PC-9 (cell line): ENCODE data around the gene CALHM1. TPM values are rescaled to one million over a fixed set of nuclear protein-coding genes. Genes with fewer than 3 reads are reported as not detected.

Experiments
- BruUV-seq: library from RNA; stranded (reverse); fragments of 400-500 nt; replicated peaks from 2 replicates; lab custom pipeline; 2021; lab: Mats Ljungman, UMichigan
- CTCF ChIA-PET: fragments of 300-600 bp; sonication (Branson Sonifier 250); formaldehyde crosslinking; loops from one replicate; lab custom pipeline; 2022; ENCODE audit warnings: antibody characterized with exemption; lab: Charles Lee
- POLR2A ChIA-PET: fragments of 300-600 bp; sonication (Branson Sonifier 250); formaldehyde crosslinking; loops from one replicate; lab custom pipeline; 2022; ENCODE audit warnings: antibody characterized with exemption; ENCODE audit not compliant: unreplicated experiment; lab: Charles Lee
- DNase-seq, 2 experiments: peaks; one replicate each; pipeline versions ENCODE4 v3.0.0 to v3.0.0-alpha.2; 2015 to 2022; ENCODE audit warnings: mixed read lengths in 1 of 2
- H2AFZ ChIP-seq: fragments of 200-600 bp; sonication (generic); 2 replicates; pipeline ENCODE4 v1.8.1; 2017; ENCODE audit warnings: antibody characterized with exemption
- H3F3A ChIP-seq: fragments of 200-600 bp; sonication (generic); 2 replicates; pipeline ENCODE4 v1.8.1; 2017; ENCODE audit warnings: antibody characterized with exemption, mild to moderate bottlenecking, low read depth; ENCODE audit not compliant: insufficient read depth
- H3K27ac ChIP-seq: fragments of 200-600 bp; sonication (generic); 2 replicates; pipeline ENCODE4 v1.6.1; 2016; ENCODE audit warnings: mixed run types
- H3K27me3 ChIP-seq: fragments of 200-600 bp; sonication (generic); 2 replicates; pipeline ENCODE4 v1.6.1; 2016; ENCODE audit warnings: low read depth, mixed run types; ENCODE audit not compliant: insufficient read depth
- H3K36me3 ChIP-seq: fragments of 200-600 bp; sonication (generic); 2 replicates; pipeline ENCODE4 v1.6.1; 2016; ENCODE audit warnings: low read depth, mixed run types
- H3K4me1 ChIP-seq: fragments of 200-600 bp; sonication (generic); replicated peaks from 2 replicates; pipeline ENCODE4 v1.6.1; 2016; ENCODE audit warnings: mixed run types; ENCODE audit not compliant: insufficient read depth
- H3K4me2 ChIP-seq: fragments of 200-600 bp; sonication (generic); 2 replicates; pipeline ENCODE4 v1.6.1; 2017; ENCODE audit warnings: mixed run types
- H3K4me3 ChIP-seq: fragments of 200-600 bp; sonication (generic); 2 replicates; pipeline ENCODE4 v1.6.1; 2016; ENCODE audit warnings: mixed run types
- H3K79me2 ChIP-seq: fragments of 200-600 bp; sonication (generic); 2 replicates; pipeline ENCODE4 v1.6.1; 2017; ENCODE audit warnings: low read depth, mixed run types
- H3K9me2 ChIP-seq: fragments of 200-600 bp; sonication (generic); 2 replicates; pipeline ENCODE4 v1.8.1; 2017; ENCODE audit warnings: mild to moderate bottlenecking; ENCODE audit not compliant: insufficient read depth
- H3K9me3 ChIP-seq: fragments of 200-600 bp; sonication (generic); 2 replicates; pipeline ENCODE4 v1.8.1; 2016; ENCODE audit warnings: low read depth; ENCODE audit not compliant: insufficient read depth
- H4K20me1 ChIP-seq: fragments of 200-600 bp; sonication (generic); 2 replicates; pipeline ENCODE4 v1.8.1; 2017; ENCODE audit not compliant: insufficient read depth
- EZH2 ChIP-seq: fragments of 200-600 bp; sonication (generic); IDR thresholded peaks from 2 replicates; pipeline ENCODE4 v1.8.0; 2017; ENCODE audit warnings: antibody characterized with exemption, low read depth
- intact Hi-C: fragments of 100-400 bp; cut with micrococcal nuclease; formaldehyde crosslinking; loops from one replicate; pipeline ENCODE4 v1.10.0; 2022; ENCODE audit not compliant: unreplicated experiment
- total RNA-seq: library from RNA; stranded (reverse); gene quantifications from 2 replicates; pipeline ENCODE4 v1.2.3, GENCODE V29; 2021
- TF ChIP-seq, protein P1 (sequence below): fragments of 200-600 bp; sonication (generic); conservative IDR thresholded peaks from 2 replicates; pipeline ENCODE4 v1.6.1; 2017; ENCODE audit warnings: mixed run types, antibody characterized with exemption, mild to moderate bottlenecking, moderate library complexity

The CALHM1 gene
- total RNA-seq, 1 experiment from 2014 or later = not detected

DNA sequence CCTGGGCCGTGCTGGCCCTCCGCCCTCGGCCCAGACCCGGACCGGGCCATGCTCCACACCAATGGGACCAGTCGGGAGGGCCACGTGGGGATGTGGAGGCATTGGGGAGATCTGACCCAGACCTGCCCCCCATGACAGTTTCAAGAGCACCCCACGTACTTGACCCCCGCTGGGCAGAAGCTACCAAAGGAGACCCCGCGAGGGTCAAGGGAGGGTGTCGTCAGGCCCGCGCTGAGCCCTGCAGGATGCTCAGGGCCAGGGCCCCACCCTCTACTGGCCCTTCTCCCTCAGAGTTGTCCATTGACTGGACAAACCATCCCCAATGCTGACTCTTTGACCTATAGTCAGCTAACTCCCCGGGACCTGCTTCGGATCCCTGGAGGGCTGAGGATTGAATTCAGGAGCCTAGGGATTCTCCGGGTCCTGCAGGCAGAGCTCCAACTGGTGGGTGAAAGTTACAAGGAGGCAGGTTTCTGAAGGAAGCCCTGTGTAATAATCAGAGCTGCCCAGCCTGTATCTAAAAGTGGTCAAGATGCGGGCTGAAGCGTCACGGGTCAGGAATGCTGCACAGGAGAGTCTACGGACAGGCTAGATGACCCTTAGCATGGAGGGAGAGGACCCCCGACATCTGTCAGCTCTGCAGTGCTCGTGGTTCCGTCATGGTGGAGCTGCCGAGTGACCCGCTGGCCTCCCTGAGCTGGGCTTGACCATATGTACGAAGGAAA is 6.0 kb downstream of the CALHM1 start:
- DNase-seq = peak; percentile 28 to 62
- TSS peak; percentile 34 for BruUV-seq
- H2AFZ ChIP-seq = peak overlapping the region; percentile 62
- TF ChIP-seq EZH2 = no peak
- TF ChIP-seq, protein P1, sequence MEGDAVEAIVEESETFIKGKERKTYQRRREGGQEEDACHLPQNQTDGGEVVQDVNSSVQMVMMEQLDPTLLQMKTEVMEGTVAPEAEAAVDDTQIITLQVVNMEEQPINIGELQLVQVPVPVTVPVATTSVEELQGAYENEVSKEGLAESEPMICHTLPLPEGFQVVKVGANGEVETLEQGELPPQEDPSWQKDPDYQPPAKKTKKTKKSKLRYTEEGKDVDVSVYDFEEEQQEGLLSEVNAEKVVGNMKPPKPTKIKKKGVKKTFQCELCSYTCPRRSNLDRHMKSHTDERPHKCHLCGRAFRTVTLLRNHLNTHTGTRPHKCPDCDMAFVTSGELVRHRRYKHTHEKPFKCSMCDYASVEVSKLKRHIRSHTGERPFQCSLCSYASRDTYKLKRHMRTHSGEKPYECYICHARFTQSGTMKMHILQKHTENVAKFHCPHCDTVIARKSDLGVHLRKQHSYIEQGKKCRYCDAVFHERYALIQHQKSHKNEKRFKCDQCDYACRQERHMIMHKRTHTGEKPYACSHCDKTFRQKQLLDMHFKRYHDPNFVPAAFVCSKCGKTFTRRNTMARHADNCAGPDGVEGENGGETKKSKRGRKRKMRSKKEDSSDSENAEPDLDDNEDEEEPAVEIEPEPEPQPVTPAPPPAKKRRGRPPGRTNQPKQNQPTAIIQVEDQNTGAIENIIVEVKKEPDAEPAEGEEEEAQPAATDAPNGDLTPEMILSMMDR = no peak
- H3K9me2 ChIP-seq = no peaks in the 10 kb centered on the region
- H3K36me3 ChIP-seq = peaks cover 8% of the 10 kb centered on the region; the same call in 1 of the 2 replicates
- H3K4me3 ChIP-seq = peak overlapping the region; percentile 83
- H3K79me2 ChIP-seq = peaks cover 39% of the 10 kb centered on the region
- H4K20me1 ChIP-seq = no peaks in the 10 kb centered on the region
- H3K27me3 ChIP-seq = no peaks in the 10 kb centered on the region
- peak overlapping the region; percentile 67; the same call in 1 of the 2 replicates for H3K27ac ChIP-seq
- ChIA-PET CTCF (no interaction called here), POLR2A (interaction anchor here (0.5 to 0.6 kb wide), 3 partner anchors 13 to 400 kb away, joined by 3 to 5 read pairs (median 3); no protein-coding TSS in a partner anchor)
- peak overlapping the region; percentile 91 for H3K4me2 ChIP-seq
- H3F3A ChIP-seq = peaks cover 16% of the 10 kb centered on the region
- H3K9me3 ChIP-seq = no peaks in the 10 kb centered on the region
- intact Hi-C loops = no loop called here
- H3K4me1 ChIP-seq = peaks cover 46% of the 10 kb centered on the region

DNA sequence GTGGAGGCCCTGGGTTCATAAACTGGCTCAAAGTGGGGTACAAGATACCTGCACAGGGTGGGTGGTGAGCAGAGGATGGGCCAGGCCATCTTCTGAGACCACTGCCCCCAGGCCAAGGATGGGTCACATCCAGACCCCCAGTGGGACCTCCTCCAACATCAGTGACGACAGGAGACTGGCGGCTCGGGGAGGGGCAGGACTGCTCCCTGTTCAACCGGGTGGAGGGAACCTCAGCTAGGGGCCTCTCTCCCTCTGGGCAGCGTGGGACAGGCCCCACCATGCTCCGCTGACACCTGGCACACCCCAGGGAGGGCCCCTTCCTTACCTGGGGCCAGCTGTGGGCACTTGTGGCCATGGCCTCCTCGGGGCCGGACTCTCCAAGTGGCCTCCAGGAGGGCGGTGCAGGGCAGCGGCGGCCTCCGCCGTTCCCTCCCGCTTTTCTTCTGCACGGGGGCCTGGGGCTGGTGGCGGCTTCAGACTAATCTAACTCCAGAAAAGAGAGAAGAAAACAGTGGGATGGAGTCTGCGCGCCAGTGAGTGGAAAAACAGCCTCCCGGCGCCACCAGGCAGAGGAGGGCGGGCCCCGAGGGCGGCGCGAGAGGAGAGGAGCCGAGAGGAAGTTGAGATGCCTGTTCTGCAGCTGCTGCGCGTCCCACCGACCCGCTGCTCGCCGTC is 6.7 kb downstream of the CALHM1 start, which contains the start of gene CALHM2:
Gene CALHM2, minus strand, starts transcription at position 540 of the 675 bp plus-strand sequence. CDS start 2,429 bp downstream, outside the sequence.
- ChIA-PET CTCF (no interaction called here), POLR2A (interaction anchor here (0.5 to 0.6 kb wide), 2 partner anchors 13 to 29 kb away, joined by 3 read pairs; no protein-coding TSS in a partner anchor)
- Histone ChIP-seq H3F3A (peaks cover 15% of the 10 kb centered on the region), H4K20me1 (no peaks in the 10 kb centered on the region), H3K4me1 (peaks cover 46% of the 10 kb centered on the region), H2AFZ (peak within 1 kb of the TSS; percentile 62), H3K36me3 (peaks cover 10% of the 10 kb centered on the region; the same call in 1 of the 2 replicates), H3K4me2 (peak within 1 kb of the TSS; percentile 91), H3K9me2 (no peaks in the 10 kb centered on the region), H3K27me3 (no peaks in the 10 kb centered on the region), H3K9me3 (no peaks in the 10 kb centered on the region), H3K4me3 (peak within 1 kb of the TSS; percentile 83), H3K27ac (peak within 1 kb of the TSS; percentile 67), H3K79me2 (peaks cover 44% of the 10 kb centered on the region)
- intact Hi-C loops = loop anchor here (1.0 to 2.0 kb wide), 2 partner anchors 19 to 27 kb away; partner anchors contain the start of gene CALHM3
- TF ChIP-seq EZH2 = no peak
- BruUV-seq = no TSS peak
- peak; percentile 46 to 70 for DNase-seq

DNA sequence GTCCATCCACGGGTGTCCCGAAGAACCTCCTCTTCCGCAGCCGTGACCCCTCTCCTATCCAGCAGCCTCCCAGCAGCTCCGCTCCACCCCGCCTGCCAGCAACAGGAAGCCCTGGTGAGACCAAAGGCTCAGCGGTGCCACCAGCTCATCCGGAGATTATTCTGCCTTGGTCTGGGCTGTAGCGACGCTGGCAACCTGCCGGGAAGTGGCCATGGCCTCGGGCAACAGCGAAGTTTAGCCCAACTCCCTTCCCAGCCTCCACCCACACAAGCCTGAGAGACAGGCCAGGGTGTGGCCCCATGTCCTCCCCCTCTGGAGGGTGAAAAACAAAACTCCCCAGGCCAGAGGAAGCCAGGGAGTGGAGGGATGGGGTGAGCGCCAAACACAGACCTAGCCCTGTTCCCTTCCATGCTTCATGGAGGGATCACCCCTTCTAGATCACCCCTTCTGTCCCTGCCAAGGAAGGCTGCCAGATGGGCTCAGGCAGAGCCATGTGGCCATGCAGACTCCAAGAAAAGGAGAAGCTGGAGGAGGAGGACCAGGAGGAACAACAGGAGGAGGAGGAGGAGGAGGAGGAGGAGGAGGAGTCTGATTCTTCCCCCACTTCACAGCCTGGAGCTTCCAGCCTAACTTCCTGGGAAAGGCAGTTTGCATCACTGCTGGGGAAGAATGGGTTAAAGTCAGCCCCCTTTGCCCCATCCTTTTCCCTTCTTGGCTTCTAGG is 7.4 kb downstream of the CALHM1 start:
- peak overlapping the region; percentile 91 for H3K4me2 ChIP-seq
- BruUV-seq = TSS peak; percentile 24
- peaks cover 44% of the 10 kb centered on the region for H3K79me2 ChIP-seq
- TF ChIP-seq, protein P1 = no peak
- TF ChIP-seq EZH2 = no peak
- H3K27ac ChIP-seq = peak overlapping the region; percentile 67
- DNase-seq = peak; percentile 73 to 90
- 0 out of 2 replicates have a peak, but pooled peaks cover 5% of the 10 kb centered on the region for H4K20me1 ChIP-seq
- intact Hi-C loops = loop anchor here (1.0 to 2.0 kb wide), 2 partner anchors 20 to 28 kb away; partner anchors contain the start of gene CALHM3
- H3K9me3 ChIP-seq = no peaks in the 10 kb centered on the region
- H3F3A ChIP-seq = peaks cover 12% of the 10 kb centered on the region
- no peaks in the 10 kb centered on the region for H3K9me2 ChIP-seq
- ChIA-PET CTCF (interaction anchor here (1.0 kb wide), 1 partner anchor 26 kb away, joined by 3 read pairs; no protein-coding TSS in a partner anchor), POLR2A (interaction anchor here (0.5 to 0.7 kb wide), 3 partner anchors 13 to 737 kb away, joined by 3 to 24 read pairs (median 4); partner anchors contain the start of gene ARL3)
- peak overlapping the region; percentile 83 for H3K4me3 ChIP-seq
- H3K36me3 ChIP-seq = peaks cover 10% of the 10 kb centered on the region; the same call in 1 of the 2 replicates
- H3K4me1 ChIP-seq = peaks cover 46% of the 10 kb centered on the region
- H3K27me3 ChIP-seq = no peaks in the 10 kb centered on the region
- H2AFZ ChIP-seq = no peak overlapping the region
